DMS153 (cell line): ENCODE measurements around the gene PCSK6.

ENCODE experiments used
- DNase-seq: peaks from one replicate; lab custom pipeline; 2025; lab: John Stamatoyannopoulos, UW

The PCSK6 gene

GRCh38 chr15:101522621-101523559 is 33.4 kb upstream of the PCSK6 start:
- no peak for DNase-seq

DNA sequence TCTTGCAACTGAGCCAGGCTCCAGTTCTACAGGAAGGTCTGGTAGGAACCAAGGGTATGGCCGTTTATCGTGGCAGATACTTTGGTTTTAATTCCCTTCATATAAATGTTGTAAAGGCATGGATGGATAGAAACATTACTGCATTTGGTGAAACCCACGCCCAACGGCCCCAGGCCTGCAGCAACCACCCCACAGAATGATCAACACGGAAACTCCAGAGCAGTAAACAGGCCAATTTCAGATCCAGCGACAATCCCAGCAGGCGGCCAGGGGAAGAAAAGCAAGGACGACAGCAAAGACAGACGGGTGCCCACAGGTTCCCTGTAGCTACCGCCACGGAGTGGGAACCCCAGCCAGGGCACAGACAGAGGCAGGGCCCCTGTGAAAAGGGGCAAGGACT is 32.6 kb upstream of the PCSK6 start:
- DNase-seq = no peak

DNA sequence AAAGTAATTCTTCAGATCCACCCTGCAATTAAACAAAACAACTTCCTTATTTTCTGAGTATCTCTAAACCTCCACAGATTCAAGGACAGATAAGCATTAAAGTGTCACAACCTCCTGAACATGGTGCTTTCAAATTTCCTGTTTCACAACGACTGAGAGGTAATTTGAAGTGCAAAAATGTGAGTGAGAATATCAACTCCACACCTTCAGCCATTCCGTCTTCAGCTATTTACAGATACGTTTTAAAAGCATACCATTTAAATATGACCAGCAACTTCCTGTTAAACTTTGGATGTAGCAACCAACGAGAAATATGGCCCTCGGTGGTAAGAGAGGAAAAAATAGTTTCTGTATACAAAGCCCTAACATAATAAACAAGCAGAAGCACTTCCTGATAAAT is 32.1 kb upstream of the PCSK6 start:
- DNase-seq = no peak

DNA sequence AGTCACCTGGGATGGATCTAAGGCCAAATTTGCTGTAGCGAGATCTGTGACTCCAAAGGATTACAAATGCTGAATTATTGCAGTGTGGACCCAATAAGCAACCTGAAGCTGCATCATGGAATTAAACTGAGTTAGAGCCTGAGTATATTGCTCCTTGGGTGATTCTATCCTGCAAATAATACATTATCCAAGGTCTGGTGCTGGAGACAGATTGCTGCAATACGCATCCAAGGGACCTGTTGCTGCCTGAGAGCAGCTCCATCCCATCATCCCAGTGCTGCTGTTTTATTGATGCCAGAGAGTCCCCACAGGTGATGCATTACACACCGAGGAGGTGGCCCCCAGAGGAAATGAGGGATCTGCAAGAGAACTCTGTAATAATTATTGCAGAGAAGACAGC is 31.6 kb upstream of the PCSK6 start:
- DNase-seq = no peak

GRCh38 chr15:101520395-101520794 is 30.9 kb upstream of the PCSK6 start:
- DNase-seq = no peak

GRCh38 chr15:101517504-101517903 is 28.0 kb upstream of the PCSK6 start:
- DNase-seq = no peak

- DNase-seq = no peak
Measured at GRCh38 chr15:101514318-101514717, 24.8 kb upstream of the PCSK6 start.

DNA sequence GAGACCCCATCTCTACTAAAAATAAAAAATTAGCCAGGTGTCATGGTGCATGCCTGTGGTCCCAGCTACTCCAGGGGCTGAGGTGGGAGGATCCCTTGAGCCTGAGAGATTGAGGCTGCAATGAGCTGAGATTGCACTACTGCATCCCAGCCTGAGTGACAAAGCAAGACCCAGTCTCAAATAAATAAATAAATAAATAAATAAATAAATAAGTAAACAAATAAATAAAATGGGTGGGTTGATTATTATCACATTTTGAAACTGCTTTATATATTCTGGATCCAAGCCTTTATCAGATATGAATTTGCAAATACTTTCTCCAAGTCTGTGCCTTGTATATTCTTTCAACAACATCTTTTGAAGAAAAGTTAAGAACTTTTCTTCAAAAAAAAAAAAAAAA is 22.2 kb upstream of the PCSK6 start:
- no peak for DNase-seq

GRCh38 chr15:101510212-101511197 is 21.0 kb upstream of the PCSK6 start:
- DNase-seq = no peak

DNA sequence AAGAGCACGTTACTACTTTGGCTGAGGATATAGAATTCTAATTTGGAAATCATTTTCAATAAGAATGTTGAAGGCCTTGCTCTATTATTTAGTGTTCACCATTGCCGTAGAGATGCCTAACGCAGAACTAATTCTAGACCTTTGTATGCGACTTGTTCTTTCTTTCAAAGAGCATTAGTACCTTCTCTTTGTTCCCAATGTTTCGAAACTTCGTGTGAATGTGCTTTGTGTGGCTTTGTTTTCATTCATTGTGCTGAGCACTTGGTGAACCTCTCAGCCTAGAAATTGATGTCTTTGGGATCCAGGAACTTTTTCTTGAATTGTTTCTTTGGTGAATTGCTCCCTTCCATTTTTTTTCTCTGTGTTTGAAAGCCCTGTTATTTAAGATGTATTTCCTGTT is 19.8 kb upstream of the PCSK6 start:
- DNase-seq = no peak

DNA sequence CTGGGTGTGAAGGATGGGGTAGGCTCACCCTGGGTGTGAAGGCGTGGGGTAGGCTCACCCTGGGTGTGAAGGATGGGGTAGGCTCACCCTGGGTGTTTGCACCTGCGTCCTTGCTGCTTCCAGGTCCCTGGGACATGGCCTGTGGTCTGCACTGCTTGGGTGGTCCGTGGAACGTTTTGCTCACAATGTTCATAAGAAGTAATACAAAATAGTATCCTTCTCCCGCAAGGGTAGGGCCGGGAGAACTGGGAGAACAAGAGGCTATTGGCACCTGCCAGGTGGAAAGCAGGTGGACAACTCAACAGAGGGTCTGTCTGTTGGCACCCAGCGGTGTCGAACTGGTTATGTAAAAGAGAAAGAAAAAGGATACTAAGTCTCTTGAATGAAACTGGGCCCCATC is 17.0 kb upstream of the PCSK6 start:
- DNase-seq = no peak

DNA sequence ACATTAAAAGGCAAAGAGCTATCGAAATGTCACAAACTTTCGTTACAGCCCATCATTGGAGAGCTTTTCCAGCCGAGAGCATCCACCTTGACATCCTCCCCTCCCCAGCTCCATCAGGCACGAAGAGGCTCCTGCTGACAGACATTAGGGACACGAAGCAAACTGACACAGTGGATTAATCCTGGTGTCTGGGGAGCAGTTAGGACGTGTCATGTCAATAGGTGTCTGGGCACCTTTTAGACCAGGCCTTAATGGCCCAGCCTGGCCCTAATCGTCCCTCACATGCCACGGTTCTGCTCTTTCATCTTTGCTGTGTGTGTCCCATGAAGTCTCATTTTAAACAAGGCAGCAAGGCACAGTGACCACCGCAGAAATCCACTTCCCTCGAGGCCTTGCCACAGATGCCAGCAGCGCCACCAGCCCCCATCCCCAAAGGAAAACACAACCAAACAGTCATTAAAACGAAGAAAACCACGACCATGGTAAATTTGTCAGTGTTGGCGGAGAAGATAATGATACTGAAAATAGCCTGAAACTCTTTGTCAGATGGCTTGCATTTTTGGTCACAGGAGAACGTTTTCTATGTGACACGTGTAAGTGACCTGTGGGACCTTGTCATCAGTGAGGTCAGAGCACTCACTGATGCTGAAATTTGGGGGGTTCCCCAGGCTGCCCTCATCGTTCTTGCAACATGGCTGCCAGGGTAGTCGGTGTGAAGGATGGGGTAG is 16.3 kb upstream of the PCSK6 start:
- DNase-seq = no peak

DNA sequence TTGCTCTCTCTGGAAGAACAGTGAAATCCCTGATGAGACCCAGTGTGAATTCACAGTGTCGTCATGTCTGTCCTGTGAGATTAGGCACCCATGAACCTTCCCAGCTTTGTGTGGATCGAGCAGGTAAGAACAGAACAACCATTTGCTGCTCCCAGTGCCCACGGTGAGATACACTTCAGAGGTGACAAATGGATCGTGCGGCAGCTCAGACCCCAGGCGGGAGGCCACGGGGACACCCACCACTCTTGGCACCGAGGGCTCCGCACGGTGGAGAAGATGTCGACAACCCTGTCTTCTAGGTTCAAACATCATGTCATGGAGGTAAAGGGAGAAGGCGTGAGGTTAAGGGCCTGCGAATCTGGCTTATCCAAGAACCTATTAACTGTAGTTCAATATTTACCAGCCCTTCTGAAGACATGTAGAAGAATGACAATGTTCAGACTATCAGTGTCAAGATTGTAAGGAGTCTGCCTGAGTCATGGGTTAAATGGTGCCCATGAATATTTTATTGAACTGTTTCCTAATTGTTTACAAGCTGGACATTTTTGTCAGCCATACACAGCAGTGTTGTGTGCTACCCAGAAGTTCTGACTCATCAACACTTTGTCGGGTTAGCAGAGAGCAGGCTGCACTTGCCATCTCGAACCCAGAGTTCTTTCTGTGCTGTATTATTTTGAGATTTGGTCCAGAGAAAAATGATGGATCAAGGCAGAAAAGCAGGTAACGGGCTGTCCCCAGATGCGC is 15.5 kb upstream of the PCSK6 start:
- no peak for DNase-seq

GRCh38 chr15:101504373-101504772 is 14.9 kb upstream of the PCSK6 start:
- no peak for DNase-seq

GRCh38 chr15:101503296-101503599 is 13.7 kb upstream of the PCSK6 start:
- no peak for DNase-seq

- no peak for DNase-seq
Measured at GRCh38 chr15:101502572-101503295, 13.2 kb upstream of the PCSK6 start.

GRCh38 chr15:101501703-101502373 is 12.3 kb upstream of the PCSK6 start:
- no peak for DNase-seq

DNA sequence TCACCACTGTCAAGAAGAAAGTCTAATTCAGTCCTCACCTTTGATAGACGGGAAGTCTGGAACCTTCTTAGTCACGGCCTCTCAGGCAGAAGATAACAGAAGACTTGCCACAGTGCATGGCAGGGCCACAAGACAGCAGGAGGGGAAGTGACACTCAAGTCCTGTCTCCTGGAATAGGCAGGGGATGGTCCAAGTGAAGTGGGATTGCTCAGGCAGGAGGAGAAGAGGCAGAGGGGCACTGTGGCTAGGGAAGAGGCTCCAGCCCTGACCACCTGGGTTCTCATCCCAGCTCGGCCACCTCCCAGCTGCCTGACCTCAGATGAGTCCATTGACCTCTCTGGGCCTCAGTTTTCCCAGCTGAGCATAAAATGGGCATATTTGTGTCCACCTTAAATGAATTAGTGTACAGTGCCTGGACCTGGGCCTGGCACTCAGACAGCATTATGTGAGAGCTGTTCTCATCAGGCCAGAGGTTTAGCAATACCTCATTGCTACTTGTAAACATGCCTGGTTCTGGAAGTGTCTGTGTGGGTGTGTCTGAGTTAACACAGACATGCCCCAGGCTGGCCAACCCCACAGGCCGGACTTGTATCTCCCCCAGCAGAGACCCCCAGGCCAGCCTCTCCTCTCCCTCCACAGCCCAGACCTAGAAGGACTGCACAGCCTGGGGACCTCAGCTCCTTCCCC is 11.5 kb upstream of the PCSK6 start:
- no peak for DNase-seq

DNA sequence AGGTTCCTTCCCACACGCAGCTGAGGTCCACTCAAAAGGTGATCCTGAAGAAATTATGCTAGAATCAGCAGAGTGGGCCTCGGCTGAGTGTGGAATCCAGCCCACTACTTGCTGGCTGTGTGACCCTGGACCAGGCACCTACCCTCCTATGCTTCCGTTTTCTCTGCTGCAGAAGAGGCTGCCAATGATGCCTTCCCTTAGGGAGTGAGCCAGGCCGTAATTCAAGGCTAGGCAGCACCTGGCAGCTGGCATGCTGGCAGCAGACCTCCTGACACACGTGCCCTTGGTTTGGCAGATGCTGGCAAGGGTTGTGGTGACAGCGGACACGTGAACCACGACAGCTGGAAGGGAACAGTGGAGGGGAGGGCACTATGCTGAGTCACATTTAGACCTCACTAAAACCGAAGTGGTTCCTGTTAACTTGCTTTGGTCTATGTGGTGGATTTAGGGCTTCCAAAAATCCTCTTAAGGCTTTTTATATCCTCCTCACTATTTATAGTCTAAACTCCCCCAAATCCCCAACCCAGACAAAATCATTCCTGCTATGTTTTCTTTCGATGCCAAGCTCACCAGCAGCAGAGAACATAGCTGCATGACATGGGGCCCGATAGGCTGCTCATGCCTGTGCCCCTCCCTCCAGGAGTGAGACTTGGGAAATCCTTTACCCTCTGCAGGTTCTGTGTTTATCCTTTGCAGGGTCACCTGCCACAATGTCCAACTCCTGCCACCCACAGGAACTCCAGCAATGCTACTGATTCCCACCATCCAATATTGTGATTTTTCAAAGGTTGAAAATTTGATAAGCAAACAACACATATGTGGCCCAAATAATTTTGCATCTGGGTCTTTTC is 10.6 kb upstream of the PCSK6 start:
- DNase-seq = peak; percentile 3
